NB4 (cell line): ENCODE data around the gene SNAI1.

Experiments used
- CTCF ChIP-seq: IDR thresholded peaks from one replicate; pipeline ENCODE4 v1.5.1; 2012; ENCODE audit warnings: low read depth, low read length
- MYC ChIP-seq: IDR thresholded peaks from 2 replicates; pipeline ENCODE4 v1.6.1; 2011; ENCODE audit warnings: low read depth, low read length
- POLR2A ChIP-seq: IDR thresholded peaks from 2 replicates; pipeline ENCODE4 v1.6.1; 2011; ENCODE audit warnings: mild to moderate bottlenecking; ENCODE audit not compliant: insufficient read length; ENCODE audit errors: extremely low read depth
- TF ChIP-seq, protein P1 (sequence below): IDR thresholded peaks from 2 replicates; pipeline ENCODE4 v1.6.1; 2011; ENCODE audit warnings: low read depth, low read length

GRCh38 chr20:49951151-49951550 is 31.6 kb upstream of the SNAI1 start:
- TF ChIP-seq CTCF = no peak
- TF ChIP-seq POLR2A = no peak
- TF ChIP-seq, protein P1, sequence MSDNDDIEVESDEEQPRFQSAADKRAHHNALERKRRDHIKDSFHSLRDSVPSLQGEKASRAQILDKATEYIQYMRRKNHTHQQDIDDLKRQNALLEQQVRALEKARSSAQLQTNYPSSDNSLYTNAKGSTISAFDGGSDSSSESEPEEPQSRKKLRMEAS = no peak
- TF ChIP-seq MYC = no peak
